Activated CD4-positive, alpha-beta T cell treated with anti-CD3 and anti-CD28 coated beads, Interleukin-2, amount 50 U/mL, for 24 hours (primary cell): ENCODE measurements around the gene PLEKHG2.
"Not testable (repeated sequence)": the region's sequence is repeated elsewhere in the genome, so short reads cannot be mapped to it uniquely, and the experiment has no call there.

ENCODE experiments used
- DNase-seq, 2 donors: peaks; one replicate each; pipeline ENCODE4 v3.0.0-alpha.2; 2020; ENCODE audit warnings: low read depth in 1 of 2, low spot score in 1 of 2

Gene PLEKHG2

DNA sequence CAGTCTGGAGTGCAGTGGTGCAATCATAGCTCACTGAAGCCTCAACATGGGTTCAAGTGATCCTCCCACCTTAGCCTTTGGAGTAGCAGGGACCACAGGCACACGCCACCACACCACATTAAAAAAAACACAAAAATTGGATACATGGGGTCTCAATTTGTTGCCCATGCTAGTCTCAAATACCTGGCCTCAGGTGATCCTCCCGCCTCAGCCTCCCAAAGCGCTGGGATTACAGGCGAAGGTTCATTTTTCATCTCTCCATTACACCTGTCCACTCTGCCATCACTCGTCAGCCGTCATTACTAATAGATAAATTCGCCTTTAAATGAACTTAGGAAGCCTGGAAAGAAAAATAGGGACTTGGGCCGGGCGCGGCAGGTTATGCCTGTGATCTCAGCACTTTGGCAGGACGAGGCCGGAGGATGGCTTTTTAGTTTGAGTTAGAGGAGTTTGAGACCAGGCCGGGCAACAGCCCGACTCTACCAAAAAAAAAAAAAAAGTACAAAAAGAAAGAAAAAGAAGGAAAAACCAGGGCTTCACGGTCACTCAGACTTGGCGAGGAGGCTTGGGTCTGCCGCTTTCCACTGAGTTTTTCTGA is 32.2 kb downstream of the PLEKHG2 start:
- no peak for DNase-seq

DNA sequence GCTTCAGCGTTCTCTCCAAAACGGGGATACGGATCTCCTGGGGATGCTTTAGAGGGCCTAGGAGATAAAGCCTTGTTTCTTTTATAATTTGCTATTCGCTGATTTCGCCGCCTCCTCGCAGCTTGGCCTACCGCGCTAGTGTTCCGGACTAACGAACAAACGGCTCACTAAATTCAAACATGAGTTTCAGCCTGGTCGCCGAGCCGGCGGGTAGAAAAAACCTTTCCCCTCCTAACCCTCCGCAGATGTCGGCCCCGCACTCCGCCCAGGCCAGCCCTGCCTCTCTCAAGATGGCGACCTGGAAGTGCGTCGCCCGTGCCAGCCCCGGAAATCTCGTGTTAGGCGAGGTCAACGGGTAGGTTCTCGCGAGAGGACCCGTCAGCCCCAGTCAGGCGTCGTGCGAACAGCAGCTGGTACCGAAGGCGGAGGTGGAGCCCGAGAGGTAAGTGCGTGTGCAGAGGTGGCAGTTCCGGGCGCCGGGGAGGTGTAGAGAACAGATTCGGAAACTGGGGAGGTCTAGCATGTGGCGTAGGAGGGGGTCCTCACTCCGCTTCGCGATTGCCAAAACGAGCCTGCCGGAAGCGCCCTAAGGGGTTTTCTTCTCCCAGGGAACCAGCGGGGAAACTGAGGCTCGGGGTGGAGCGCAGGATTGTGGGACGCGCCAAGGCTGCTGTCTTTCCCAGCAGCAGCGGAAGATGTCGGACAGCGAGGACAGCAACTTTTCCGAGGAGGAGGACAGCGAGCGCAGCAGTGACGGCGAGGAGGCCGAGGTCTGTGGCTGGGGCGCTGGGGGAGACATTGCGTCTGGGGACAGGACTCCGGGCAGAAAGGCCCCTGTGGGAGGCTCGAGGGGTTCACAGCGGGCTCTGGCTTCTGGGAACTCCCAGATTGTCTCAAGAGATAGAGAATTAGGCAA is 33.0 kb downstream of the PLEKHG2 start, which contains the start of gene SUPT5H:
Gene SUPT5H, plus strand, starts transcription at position 387 of the 916 bp plus-strand sequence. Its CDS starts 309 bp downstream, at position 696.
- DNase-seq = peak; percentile 89 to 97

DNA sequence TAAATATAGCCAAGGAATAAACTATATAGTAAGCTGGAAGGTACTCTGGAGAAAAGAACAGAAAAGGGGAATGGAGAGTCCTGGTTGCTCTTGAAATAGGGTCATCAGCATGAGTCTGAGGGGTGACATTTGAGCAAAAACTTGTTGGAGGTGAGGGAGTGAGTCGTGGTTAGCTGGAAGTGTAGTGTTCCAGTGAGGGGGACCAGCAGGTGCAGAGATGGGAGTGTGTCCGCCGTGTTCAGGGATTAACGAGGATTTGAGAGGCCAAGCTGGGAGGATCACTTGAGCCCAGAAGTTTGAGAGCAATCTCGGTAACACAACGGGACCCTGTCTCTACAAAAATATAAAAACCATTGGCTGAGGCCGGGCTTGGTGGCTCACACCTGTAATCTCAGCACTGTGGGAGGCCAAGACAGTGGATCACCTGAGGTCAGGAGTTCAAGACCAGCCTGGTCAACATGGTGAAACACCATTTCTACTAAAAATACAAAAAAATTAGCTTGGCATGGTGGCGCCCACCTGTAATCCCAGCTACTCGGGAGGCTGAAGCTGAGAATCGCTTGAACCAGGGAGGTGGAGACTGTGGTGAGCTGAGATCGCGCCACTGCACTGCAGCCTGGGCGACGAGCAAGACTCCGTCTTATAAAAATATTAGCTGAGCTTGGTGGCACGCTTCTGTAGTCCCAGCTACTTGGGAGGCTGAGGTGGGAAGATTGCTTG is 34.1 kb downstream of the PLEKHG2 start:
- DNase-seq = no peak

DNA sequence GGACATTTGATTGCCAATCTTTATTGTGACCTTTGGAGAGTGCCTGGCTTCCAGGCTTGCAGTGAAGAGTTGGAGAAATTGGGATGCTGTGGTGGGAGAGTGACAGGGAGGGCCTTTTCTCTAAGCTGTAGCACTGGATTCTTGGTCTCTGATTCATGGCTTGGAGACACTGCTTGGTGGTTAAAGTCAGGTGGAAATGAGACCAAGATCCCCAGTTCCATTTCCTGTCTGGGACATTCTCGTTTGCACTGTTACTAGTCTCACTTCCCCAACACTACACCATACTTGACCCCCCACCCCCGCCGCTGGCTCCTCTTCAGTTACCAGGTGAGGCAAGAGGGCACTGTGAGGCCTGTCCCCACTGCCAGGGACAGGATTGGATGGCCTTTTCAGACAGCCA is 35.8 kb downstream of the PLEKHG2 start:
- DNase-seq = no peak

DNA sequence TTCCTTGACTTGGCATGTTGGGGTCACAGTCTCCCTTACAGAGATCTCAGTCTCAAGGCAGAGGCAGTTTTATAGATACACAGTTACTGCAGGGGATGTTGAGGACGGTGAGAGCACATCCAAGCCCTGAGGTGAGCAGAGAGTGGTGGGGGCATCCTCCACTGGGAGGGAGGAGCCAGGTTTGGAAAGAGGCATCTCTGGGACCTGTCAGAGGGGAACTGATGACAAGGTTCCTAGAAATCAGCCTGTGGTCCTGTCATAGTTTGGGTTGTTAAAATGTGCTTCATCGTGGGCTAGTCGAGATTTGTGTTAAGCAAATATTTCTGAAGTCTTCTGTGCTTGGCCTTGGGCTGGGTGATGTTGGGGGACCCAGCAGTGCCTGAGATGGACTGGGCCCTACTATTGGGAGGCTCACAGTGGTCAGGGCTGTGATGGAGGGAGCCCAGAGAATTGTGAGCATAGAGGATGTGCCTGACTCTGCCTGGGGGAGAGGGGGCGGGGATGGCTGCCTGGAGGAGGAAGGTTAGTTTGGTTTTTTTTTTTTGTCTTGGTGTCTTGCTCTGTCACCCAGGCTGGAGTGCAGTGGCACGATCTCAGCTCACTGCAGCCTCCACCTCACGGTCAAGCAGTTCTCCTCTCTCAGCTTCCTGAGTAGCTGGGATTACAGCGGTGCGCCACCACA is 36.8 kb downstream of the PLEKHG2 start:
- DNase-seq = no peak

DNA sequence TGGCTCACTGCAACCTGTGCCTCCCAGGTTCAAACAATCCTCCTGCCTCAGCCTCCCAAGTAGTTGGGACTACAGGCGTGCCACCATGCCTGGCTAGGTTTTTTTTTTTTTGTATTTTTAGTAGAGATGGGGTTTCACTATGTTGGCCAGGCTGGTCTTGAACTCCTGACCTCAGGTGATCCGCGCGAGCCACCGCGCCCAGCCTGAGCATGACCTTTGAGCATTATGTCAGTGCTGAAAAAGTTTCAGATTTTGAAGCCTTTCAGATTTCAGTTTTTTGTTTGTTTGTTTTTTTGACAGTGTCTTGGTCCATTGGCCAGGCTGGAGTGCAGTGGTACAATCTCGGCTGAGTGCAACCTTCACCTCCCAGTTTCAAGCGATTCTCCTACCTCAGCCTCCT is 38.8 kb downstream of the PLEKHG2 start:
- DNase-seq = not testable (repeated sequence)

DNA sequence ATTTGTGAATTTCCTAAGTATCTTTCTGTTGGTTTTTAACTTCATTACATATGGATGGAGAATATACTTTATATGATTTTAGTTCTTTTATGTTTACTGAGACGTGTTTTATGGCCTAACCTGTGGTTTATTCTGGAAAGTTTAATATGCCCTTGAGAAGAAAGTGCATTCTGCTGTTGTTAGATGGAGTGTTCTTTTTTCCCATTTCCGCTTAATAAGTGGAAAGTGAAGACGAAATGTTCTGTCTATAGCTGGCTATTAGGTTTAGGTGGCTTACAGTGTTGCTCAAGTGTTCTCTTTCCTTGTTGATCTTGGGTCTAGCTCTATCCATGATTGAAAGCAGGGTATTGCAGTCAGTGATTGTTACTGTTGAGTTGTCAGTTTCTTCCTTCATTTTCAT is 50.9 kb downstream of the PLEKHG2 start:
- DNase-seq = no peak

DNA sequence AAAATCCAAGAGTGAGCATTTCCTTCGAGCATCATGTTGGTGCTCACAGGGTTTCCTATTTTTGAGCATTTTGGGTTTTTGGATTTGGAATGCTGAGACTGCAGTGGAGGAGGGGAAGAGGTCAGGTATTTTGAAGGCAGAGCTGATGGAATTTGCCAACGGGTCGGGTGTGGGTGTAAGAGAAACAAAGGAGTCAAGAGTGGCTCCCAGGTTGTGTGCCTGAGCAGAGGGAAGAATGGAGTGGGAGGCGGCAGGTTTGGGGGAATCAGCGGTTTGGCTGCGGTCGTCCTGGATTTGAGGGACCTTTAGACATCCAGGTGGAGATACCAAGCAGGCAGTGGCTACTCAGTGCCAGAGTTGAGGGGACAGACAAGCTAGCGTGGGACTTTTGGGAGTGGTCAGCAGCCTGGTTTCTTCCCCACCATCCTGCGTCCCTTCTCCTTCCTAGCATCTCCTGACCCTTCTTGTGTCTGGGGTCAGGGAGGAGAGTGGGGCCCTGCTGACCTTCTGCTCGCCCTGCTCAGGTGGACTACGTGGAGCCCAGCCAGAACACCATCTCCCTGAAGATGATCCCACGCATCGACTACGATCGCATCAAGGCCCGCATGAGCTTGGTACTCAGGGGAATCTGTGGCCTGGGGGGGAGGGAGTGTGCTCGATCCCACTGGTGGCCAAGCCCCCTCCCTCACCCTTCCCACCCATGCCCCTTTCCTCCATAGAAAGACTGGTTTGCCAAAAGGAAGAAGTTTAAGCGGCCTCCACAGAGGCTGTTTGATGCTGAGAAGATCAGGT is 53.7 kb downstream of the PLEKHG2 start:
- DNase-seq = no peak

DNA sequence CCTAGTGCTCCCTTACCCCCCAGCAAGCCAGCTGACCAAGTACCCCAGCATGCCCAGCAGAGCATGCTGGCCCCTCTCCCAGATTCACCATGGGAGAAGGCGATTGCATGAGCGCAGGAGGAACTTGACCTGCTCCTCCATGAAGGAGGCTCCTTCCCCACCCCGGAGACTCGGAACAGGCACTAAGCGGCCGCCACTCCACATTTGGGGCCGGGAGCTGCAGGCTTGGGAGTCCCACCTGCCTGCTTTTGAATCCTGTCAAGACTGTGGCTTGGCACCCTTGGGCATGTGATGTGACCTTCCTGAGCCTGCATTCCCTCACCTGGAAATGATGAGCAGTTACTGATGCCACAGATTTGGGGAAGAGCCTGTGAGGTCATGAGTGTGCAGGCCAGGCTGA is 55.5 kb downstream of the PLEKHG2 start:
- DNase-seq = no peak

DNA sequence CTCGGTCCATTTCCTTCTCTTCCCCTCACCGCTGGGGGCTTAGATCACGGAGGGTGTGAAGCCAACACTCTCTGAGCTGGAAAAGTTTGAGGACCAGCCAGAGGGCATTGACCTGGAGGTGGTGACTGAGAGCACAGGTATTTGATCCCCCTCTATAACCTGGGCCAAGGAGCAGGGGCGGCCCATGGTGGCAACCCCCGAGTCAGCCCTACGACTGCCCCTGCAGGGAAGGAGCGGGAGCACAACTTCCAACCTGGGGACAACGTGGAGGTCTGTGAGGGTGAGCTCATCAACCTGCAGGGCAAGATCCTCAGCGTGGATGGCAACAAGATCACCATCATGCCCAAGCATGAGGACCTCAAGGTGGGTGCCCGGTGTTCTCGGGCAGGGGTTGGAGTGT is 56.6 kb downstream of the PLEKHG2 start:
- no peak for DNase-seq

DNA sequence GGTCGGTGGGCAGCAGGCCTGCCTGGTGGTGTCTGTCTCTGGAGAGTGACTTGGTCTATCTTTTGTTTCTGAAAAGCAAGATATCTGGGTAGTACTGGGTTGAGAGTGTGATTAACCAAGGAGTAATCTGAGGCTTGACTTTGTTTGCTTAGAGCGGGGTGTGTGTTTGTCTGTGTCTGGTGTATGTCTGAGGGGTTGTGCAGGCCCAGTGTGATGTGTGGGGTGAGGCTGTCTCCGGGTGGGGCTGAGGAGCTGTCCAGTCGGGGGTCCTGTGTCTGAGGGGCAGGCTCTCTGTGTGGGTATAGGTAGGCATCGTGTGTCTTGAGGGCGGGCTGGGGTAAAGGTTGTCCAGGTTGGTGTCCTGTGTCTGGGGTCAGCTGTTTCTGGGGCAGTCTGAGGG is 57.1 kb downstream of the PLEKHG2 start:
- no peak for DNase-seq

DNA sequence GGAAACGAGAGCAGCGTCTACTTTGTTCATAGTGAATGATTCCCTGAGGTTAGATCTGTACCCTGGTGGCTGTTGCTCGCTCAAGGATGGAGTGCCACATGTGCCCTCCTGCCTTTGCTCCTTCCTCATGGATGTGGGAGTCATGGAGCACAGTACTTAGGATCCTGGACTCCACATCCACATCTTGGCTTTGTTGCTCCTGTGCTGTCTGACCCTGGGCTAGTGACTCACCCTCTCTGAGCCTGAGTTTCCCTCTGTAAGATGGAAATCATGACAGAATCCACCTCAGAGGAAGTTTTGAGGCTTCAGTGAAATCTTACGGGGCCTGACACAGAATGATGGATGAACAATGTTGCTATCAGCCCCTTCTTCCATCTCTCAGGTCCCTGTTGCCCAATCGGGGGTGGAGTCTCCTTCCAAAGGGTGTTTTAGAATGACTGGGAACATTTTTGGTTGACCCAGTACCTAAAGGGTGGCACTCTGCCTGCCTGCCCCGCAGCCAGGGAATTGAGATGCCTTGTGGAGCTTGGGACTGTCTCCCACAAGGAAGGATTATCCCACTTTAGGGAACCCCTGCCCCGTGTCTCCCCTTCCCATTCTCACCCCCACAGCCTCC is 58.4 kb downstream of the PLEKHG2 start:
- DNase-seq = no peak

DNA sequence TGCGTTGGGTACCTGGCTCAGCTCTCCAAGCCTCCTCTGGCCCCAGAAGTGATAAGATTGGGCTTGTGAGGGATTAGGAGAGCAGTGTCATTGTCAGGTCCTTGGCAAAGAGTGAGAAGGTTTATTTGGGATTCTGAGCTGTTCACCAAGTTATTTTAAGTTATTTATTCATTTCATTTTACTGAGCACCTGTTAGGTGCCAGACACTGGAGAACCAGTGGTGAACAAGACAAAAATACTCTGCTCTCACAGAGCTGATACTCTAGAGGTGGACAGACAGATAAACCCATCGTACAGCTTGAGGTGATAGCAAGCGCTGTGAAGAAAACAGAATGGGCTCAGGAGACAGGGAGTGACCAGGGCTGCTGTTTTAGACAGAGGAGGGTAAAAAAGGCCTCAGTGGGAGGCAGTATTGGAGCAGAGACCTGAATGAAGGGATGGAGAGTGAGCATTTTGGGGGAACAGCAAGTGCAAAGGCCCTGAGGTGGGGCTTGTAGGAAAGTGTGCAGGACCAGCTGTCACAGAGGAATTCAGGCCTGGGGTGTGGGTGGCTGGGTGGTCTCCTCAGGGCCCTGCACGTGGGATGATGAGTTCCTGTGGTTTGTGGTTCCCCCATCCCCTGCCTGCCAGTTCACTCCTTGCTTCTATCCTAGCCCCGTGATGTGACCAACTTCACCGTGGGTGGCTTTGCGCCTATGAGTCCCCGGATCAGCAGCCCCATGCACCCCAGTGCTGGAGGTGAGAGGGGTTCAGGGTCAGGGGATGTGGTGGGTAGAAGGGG is 59.5 kb downstream of the PLEKHG2 start:
- DNase-seq = no peak

DNA sequence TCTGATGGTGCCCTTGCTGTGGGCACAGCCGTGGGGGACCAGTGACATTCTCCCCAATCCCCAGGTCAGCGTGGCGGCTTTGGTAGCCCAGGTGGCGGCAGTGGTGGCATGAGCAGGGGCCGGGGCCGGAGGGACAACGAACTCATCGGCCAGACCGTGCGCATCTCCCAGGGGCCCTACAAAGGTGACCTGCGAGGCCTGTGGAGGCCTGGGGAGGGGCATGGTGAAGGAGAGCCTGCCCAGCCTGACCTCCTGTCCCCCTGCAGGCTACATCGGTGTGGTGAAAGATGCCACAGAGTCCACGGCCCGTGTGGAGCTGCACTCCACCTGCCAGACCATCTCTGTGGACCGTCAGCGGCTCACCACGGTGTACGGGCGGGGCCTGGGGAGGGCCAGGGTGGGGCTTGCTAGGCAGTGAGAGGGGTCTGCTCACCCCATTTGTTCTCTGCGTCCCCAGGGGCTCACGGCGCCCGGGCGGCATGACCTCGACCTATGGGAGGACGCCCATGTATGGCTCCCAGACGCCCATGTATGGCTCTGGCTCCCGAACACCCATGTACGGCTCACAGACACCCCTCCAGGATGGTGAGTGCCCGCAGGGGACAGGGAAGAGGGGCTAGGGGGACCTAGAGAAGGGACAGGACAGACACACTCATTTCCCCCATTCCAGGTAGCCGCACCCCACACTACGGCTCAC is 60.4 kb downstream of the PLEKHG2 start:
- DNase-seq = no peak

DNA sequence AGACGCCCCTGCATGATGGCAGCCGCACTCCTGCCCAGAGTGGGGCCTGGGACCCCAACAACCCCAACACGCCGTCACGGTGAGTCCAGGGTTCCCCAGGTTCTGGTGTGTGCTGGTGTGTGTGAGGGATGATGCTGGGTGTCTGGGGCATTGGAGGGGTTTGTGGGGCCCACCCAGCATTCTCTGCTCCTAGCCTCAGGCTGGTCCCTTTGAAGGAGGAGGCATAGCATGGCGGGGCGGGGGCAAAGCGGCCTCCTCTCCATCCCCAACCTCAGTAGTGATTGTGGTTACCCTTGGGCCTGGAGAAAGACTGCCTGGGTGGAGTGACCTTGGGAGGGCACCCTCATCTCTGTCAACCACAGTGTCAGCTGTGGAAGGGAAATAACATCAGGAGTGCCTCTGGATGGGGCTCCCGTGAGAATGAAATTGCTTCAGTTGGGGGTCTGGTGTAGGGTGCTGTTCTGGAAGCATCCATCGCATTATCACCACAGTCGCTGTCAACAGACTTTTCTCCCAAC is 61.0 kb downstream of the PLEKHG2 start:
- DNase-seq = no peak

DNA sequence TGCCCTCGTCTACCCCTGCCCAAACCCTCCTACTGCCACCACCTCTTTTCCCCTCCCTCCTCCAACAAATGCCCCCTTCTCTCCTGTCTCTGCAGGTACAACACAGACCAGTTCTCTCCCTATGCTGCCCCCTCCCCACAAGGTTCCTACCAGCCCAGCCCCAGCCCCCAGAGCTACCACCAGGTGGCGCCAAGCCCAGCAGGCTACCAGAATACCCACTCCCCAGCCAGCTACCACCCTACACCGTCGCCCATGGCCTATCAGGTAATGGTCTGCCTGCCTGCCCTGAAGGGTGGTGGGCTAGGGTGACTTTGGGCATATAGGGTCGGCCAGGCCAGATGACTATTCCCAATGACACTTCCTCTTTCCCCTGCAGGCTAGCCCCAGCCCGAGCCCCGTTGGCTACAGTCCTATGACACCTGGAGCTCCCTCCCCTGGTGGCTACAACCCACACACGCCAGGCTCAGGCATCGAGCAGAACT is 61.7 kb downstream of the PLEKHG2 start:
- peak; percentile 54 to 65 for DNase-seq

DNA sequence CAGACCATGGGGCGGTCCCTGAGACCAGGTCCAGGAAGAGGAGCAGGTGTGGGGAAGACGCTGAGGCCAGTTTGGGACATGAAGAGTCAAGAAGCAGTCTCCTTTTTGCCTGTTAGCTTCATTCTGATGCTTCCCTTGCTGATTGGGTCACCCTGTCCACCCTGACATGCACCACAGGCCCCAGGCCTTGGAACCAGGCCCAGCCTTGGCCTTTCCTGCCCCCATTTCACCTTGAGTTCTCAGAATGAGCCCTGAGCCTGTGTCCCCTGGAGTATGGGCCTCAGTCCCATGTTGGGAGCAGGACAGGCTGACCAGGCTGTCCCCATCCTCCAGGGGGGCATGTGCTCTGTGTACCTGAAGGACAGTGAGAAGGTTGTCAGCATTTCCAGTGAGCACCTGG is 63.3 kb downstream of the PLEKHG2 start:
- DNase-seq = no peak
